ENCODE measurements around the gene BRD9.
"Not testable (repeated sequence)": the region's sequence is repeated elsewhere in the genome, so short reads cannot be mapped to it uniquely, and the experiment has no call there.

The BRD9 gene

DNA sequence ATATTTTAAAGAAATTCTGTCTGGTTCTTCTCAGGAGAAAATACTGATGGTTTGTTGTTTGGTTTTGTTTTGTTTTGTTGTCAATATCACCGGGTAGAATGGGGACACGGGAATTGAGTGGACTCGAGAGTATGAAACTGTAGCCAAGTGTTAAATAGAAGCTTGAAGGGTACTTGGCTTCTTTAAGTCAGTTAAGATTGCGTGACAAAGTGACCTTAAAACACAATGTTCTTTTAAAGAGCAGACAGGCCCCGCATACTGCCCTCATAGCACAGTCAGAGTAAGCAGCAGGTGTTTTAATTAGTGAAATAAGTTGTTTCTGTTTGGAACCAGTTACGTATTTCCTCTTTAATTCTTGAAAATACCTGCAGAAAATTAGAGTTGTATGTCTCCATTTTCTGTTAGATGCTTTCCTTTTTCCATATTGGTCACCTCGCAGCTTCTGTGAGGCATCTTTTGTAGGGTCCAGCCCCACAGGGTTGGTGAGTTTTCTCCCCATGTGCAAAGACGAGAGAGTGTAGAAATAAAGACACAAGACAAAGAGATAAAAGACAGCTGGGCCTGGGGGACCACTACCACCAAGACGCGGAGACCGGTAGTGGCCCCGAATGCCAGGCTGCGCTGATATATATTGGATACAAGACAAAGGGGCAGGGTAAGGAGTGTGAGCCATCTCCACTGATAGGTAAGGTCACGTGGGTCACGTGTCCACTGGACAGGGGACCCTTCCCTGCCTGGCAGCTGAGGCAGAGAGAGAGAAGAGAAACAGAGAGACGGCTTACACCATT, 9.7 kb upstream of the BRD9 start:
- no peak for DNase-seq (ENCODE audit: low read depth)

DNA sequence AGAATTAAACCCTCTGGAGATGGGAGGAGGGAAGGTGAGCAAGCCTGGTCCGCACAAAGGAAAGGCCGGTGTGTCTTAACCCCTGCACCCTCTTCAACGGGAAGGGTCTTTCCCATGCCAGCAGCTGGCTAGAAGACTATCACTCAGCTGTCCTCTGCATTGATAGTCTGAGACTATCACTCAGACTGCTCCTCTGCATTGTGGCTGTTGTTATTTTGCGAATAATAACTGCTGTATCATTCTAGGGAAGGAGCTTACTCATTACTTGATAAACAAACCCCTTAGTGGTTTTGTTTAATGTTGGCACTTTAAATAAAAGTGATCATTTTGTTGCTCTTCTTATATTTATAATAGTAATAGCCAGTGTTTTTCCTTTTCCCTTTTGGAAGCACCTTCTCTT, 8.2 kb upstream of the BRD9 start:
- DNase-seq (ENCODE audit: low read depth): no peak

DNA sequence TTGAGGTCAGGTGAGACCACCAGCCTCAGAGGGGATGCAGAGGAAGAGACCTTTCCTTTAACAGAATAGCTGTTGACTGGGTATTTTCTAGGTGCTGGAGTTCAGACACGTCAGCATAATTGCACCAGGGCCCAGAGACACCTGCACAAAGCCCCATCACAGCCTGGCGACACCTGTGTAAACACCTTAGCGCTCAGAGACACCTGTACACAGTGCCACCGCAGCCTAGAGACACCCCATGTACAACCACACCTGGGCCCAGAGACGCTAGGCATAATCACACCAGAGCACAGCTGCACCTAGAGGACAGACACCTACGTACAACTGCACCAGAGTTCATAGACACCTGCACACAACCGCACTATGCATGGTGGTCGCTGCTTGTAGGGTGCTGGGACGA, 1.1 kb upstream of the BRD9 start:
- no peak for DNase-seq (ENCODE audit: low read depth)

DNA sequence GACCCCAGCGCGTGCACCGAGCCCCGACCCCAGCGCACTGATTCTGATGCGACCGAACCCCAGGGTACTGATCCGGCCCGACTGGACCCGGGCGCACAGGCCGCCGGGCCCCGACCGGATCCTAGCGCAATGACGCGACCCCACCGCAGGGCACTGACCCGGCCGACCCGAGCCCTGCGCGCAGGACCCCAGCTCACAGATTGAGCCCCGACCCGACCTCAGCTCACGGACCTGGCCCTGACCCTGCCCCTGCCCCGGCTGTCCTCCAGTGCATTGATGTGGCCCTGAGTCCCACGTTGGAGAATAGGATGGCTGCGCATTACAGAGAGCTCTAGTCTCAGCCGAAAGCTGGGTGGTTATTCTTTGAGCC, 521 bp upstream of the BRD9 start:
- no peak for DNase-seq (ENCODE audit: low read depth)

DNA sequence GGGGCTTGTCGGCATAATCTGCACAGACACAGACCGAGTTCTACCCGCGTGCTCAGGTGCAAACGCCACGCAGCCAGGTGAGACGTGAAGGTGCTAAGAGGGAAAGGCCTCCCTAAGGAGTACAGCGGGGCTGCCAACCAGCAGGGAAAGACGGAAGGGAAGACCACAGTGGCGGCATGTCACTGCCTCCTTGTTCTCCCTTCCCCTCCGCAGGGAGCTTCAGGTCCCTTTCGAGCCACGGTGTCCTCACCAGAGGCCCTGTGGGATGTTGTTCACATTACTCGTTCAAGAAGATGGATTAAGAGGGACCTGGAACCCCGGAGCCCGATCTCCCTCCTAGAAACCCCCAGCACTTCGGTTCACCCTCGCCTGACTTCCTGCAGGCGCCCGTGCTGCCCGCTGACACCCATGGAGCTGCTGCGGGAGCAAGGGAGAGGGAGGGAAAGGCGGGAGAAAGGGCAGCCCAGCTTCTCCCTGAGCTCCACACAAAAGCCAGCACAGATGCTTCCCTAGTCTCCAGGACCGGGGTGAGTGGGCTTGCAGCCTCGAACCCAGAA, 686 bp downstream of the BRD9 start:
- no peak for DNase-seq (ENCODE audit: low read depth)

DNA sequence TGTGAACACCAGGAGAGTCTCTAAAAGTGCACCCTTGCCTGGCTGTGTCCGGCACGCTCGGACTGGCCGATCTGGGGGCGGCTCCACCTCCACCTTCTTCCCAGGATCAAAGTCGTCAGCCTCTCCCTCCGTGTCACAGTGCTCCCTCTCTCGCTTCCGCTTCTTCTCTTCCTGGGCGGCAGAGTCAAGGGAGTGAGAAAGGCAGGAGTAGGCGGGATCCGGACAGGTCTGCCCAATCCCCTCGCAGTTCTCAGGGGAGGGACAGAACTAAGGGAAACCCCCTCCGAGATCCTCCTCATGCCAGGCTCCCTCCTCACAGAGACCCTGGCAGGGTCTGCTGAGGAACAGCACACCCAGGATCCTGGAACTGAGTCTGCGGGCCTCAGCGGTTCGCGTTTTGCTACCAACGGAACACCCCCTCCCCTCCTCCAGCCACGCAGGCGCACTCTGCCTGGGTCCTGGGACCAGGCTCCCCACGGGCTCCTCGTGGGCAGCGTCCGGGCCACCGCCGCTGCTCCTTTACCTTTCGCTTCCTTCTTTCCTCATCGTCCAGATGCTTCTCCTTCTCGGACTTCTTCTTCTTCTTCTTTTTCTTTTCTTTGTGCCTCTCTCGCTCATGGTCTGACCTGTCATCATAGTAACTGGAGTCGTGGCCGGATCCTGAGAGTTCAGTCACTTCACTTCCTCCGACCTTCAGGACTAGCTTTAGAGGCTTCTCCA, 1.3 kb downstream of the BRD9 start:
- DNase-seq (ENCODE audit: low read depth): no peak

DNA sequence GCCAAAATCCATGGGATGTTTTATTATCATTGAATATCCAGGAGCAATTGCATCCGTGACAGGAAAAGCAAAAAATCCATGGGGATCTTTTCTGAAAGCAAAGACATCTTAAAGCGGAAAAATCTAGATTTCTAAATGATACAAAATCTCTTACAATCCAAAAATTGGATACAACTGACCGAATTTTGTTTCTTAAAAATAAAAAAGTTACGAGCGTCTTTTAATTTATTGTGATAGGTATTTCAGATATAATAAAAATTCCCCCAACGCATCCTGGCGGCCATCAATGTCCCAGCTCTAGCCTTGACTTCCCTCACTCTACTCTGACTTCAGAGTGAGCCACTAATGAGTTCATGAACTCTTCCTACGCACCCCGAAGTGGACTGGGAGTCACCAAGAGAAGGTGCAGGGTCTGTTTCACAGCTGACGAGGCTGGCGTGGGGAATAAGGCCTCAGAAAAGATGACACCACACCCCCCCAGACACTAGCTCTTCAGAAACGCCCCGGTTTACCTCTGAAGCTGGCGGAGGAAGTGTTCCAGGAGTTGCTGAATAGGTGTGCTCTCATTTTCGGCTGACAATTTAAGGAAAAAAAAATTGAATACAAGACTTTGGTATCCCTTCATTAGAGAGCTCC, 3.4 kb downstream of the BRD9 start:
- no peak for DNase-seq (ENCODE audit: low read depth)

DNA sequence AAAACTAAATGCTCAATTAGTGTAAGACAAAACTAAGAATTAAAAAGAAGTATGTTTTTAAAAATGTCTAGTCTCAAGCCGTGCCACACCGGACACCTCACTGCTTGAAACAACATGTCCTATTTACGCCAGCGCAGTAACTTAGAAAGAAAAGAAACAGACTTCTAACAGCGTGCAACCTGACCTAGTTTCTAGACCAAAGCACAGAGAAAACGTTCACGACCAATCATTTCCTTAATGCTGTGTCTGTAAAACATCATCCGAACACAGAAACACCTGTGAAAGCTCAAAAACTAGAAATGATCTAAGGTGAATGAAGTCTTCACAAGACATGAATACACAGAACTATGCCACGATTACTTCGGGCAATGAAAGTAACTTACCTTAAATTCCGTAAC, 4.0 kb downstream of the BRD9 start:
- DNase-seq (ENCODE audit: low read depth): no peak

DNA sequence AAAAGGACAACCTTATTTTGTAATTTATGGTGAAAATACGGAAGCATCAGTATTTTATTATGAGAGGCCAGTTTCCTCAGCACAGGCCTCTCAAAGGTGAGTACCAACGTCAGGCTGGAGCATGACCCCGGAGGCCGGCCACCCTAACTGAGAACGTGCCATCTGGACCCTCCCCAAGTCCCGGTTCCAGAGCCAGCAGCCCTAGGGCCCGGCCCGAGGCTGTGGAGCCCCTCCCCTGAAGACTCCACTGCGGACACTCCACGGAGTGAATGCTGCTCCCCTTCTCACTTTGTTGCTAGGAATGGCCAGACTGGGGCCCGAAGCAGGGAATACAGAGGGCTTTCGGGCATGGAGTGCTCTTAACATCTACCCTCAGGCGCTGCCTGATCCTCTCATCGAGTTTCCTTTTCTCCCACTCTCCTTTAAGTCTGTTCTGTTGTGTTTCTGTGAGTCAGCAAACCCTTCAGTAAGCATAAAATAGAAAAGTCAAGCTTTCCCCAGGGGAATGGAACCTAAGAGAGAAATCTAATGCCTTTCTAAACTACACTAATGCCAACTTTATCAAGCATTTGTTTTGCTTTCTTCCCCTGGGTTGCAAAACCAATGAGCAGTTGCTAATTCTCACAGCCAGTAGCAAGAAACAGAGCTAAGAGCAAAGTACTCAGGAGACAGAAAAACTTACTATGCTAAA, 4.5 kb downstream of the BRD9 start:
- DNase-seq (ENCODE audit: low read depth): no peak

DNA sequence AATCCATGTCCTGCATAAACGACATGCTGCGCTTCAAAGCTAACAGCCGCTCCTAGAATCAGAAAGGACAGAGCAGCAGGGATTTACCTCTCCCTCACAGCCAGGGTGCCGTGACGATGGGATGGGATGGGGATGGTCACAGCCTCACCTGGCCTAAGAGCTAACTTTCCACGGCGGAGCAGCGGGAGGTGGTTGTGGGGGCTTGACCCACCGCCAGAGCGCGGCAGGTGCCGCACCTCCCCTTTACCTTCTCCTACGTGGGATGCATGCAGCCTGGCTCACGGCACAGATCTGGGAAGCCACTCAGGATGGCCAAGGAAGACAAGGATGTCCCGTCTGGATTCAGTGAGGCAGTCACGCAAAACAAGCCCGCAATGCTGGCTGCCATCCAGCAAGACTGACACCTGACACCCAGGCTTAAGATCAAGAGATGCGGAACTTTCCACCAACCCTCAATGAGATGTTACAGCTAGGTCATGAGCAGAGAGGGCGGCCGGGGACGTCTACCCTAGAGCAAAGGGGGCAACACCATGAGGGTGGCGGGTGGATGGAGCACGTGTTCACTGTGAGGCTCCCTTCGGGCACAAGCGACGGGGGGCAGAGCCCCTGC, 5.8 kb downstream of the BRD9 start:
- DNase-seq (ENCODE audit: low read depth): no peak

DNA sequence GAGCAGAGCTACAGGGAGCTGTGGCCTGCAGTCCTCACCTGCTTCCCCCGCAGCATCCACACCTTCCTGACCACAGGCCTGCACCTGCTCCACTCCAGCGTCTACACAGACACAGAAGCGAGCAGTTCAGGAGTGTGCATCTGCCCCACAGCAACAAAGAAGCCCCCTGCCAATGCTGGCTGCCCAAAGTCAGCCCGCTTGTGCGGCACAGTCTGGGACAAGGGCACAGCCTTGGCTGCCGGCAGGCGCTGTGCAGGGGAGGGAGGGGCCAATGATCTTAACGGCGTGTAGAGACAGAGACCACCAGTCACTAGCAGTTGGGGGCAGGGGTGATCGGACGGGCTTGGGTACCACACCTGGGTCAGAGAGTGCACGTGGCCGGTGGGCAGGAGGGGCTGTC, 6.6 kb downstream of the BRD9 start:
- no peak for DNase-seq (ENCODE audit: low read depth)

DNA sequence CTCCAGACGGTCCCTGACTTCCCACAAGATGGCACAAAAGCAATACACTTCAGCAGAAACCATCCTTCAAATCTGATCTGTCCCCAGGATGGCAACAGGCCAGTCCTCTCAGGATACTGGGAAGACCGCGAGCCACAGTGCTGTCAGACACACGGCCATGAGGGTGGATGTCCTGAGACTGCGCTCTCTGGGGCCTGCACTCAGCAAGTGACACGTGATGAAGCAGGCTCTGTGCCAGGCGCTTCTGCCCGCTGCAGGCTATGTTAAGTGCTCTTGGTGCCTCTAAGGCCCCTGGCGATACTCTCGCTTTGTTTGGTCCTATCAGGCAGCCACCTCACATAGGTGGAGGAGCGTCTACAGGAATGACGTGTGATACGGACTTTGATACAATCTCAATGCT, 7.1 kb downstream of the BRD9 start:
- no peak for DNase-seq (ENCODE audit: low read depth)

DNA sequence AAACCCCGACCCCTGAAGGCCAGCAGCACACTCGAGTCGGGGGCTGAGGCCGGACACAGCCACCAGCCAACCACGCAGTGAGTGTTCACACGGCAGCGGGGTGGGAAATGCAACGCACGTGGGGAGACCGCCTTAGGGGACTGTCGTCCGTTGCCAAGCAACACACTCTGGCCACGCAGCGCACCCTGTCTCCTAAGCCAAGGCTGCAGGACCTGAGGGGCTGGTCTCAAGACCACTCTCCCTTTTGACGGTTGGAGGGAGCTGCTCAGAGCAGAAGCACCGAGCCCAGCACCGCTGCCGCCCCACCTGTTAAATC, 7.5 kb downstream of the BRD9 start:
- no peak for DNase-seq (ENCODE audit: low read depth)

DNA sequence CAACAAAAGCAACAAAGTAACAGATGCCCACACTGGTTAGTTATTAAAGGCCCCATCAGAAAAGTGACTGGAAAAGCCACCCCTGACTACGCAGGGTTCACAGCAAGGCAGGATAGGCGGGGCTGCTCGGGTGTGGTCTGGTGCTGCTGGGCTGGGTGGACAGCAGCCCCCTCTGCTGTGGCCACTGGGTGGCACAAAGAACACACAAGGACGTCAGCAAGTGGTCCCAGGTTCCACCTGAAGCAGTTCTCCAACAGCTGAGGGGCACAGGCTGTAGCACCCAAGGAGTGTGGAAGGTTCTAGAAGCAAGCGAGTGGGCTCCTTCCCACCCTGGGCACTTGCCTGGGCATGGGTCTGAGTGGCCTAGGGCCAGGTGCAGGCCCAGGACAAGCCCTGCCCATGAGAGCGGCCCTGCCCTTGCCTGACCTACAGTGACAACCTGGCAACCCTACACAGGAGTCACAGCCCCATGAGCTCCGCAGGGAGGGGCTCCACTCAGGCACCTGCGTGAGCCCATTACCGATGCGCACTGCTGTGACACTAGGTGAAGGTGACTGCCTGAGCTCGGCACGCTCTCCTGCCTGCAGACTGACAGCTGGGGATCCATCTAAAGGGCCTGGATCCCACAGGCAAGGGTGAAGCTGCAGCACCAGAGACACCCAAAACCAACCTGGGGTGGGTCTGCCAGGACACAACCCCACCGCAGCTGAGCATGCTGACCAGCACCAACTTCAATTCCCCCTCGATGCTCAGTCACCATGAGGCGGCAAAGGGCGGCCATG, 8.1 kb downstream of the BRD9 start:
- no peak for DNase-seq (ENCODE audit: low read depth)

DNA sequence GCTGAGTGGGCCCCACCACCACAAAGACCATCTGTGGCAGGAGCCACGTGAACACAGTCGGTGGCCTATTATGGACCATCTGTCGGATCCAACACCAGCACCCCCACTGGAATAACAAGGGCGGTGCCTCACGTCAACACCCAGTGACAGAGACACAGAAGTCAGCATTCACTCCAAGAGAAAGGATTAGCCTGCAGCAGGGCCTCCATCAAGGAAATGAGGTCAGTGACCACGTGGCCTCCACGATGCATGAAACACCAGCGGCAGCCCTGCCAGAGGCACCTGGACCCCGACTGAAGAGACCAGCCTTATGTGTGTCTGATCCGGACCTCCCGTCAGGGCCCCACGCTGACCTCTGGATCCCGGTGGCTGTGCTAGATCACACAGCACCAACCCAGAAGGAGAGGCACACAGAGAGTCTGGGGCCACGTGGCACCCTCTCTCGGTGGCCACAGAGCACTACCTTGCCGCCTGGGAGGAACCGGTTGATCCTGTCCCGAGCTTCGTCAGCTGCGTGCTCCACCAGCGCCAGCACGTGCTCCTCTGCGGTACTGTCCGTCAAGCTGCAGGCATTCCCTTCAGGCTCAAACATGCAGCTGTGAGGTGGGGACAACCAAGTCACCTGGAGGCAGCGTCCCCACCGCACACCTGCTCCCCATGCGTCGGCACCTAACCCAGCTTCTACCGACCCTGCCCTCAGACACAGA, 9.0 kb downstream of the BRD9 start:
- DNase-seq (ENCODE audit: low read depth): no peak

DNA sequence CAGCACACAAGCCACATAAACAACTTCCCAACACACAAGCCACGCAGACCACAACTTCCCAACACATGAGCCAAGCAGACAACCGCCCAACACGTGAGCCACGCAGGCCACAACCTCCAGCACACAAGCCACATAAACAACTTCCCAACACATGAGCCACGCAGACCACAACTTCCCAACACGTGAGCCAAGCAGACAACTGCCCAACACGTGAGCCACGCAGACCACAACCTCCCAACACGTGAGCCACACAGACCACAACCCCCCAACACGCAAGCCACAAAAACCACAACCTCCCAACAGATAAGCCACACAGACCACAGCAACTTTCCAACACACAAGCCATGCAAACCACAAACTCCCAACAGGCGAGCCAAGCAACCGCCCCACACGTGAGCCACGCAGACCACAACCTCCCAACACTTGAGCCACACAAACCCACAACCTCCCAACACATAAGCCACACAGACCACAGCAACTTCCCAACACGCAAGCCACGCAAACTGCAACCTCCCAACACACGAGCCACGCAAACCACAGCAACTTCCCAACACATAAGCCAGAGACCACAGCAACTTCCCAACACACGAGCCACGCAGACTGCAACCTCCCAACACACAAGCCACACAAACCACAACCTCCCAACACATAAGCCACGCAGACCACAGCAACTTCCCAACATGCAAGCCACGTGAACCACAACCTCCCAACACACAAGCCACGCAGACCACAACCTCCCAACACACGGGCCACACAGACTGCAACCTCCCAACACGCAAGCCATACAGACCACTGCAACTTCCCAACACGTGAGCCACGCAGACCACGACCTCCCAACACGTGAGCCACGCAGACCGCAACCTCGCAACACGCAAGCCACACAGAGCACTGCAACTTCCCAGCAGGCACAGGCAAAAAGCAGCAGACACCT, 10.1 kb downstream of the BRD9 start:
- no peak for DNase-seq (ENCODE audit: low read depth)

DNA sequence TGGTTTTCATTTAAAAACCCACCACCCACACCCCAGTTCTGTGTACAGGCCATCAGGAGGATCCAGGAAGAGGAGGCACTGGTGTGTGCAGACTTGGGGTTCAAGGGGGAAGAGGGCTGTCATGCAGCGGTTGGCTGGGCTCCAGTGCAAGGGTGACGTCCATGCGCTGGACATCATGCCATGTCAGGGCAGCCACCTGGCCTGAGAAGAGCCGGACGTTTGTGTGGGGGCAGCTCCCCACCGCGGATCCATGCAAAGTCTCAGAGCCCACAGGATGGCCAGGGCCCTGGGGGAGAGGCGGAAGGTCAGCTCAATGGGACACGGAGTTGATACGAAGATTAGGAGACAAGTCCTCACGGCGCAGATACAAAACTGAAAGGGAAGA, 11.1 kb downstream of the BRD9 start:
- no peak for DNase-seq (ENCODE audit: low read depth)

DNA sequence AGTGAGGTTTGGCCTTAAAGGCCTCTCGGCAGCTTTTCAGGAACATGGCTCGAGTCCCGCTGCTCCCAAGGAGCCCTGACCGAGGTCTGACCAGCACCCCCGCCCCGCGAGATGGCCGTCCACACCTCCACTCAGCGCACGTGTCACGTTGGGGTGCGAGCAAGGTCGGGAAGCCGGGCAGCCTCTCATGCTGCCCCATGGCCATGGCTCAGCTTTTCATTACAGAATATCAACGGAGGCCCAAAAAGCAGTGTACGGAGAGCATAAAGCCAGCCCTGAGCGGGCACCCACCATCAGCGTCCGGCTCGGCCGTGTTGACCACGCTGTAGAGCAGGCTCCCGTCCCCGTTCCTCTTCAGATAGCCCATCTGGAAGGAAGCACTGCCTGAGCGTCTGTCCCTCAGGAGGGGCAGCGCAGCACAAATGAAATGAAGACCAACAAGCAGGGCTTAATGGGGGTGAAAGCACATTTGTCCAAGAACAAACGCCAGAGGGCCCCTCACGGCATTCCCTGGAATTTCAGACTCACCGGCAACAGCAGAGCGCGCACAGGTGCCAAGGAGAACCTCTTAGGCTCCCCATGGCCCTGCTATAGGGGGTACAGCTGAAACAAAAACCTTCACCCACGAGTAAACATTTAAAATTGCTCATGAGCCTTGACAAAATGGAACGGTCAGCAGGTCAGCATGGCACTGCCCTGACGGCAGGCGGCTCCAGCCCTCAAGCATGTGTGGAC, 11.6 kb downstream of the BRD9 start:
- DNase-seq (ENCODE audit: low read depth): no peak

DNA sequence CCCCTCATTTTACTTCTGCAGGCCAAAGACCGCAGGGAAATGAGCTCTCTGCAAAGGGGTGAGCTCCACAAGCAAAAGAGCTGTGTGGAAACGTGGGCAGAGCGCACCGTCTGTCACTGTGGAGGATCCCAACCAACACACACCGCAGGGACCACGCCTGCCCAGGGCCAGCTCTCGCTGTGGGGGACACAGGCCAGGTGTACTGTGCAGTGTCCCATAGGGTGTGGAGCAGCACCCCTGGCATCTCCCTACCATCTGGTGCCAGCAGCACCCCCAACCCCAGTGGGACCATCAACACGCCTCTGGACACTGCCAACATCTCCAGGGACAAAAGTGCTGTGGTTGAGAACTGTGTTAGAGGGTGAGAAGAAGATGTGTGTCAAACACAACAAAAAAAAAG, 13.9 kb downstream of the BRD9 start:
- DNase-seq (ENCODE audit: low read depth): not testable (repeated sequence)

Data from CMK (cell line).